Upper lobe of left lung (tissue), 4 donors: ENCODE measurements around the gene APC2.

ENCODE experiments used
- EP300 ChIP-seq, 4 donors: sonication (generic); formaldehyde crosslinking; IDR thresholded peaks; one replicate each; pipeline ENCODE4 v1.5.1; 2017; ENCODE audit warnings: antibody characterized with exemption in 4 of 4, control low read depth in 2 of 4
- POLR2AphosphoS5 ChIP-seq, 2 donors: sonication (generic); formaldehyde crosslinking; IDR thresholded peaks; one replicate each; pipeline ENCODE4 v1.5.1; 2017; ENCODE audit warnings: antibody characterized with exemption in 2 of 2

DNA sequence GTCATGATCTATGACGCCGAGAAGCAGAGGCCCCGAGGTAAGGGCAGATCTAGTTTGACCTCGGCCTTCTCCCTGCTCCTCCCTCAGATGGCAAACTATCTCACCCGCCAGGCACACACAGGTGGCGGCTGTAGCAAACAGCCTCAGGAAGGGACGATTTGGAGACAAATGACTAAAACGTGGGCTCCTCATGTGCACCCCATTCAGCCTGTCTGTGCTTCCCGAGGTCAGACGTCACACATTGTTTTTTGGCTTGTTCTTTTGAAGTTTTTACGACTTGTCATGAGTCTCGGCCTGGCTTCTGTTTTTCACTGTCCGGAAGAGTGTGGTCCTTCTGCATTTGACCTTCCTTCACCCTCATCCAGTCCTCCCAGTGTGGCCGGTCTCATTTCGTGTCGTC, 27.6 kb upstream of the APC2 start:
- TF ChIP-seq POLR2AphosphoS5 (IDR thresholded peaks at IDR 0.05): no peak
- TF ChIP-seq EP300 (IDR thresholded peaks at IDR 0.05): no peak
